HG02973 (cell line): ENCODE results near the gene DOK3.

Source experiments
- ATAC-seq: cut with Tn5 transposase; IDR thresholded peaks from one replicate; pipeline ENCODE4 v1.9.1; 2021; ENCODE audit warnings: moderate library complexity; ENCODE audit not compliant: unreplicated experiment

Gene DOK3

GRCh38 chr5:177484902-177485549 lies 24.6 kb downstream of the DOK3 start:
- ATAC-seq: no peak

GRCh38 chr5:177483994-177484901 lies 25.4 kb downstream of the DOK3 start:
- ATAC-seq: no peak

- ATAC-seq: no peak
Measured at GRCh38 chr5:177483042-177483441, 26.6 kb downstream of the DOK3 start.

- no peak for ATAC-seq
Measured at GRCh38 chr5:177482359-177482795, 27.2 kb downstream of the DOK3 start.

- no peak for ATAC-seq
Measured at GRCh38 chr5:177479774-177480173, 29.9 kb downstream of the DOK3 start.

GRCh38 chr5:177478711-177479646 lies 30.6 kb downstream of the DOK3 start:
- ATAC-seq: no peak

GRCh38 chr5:177477701-177478477 lies 31.7 kb downstream of the DOK3 start:
- ATAC-seq: no peak

- ATAC-seq: no peak
Measured at GRCh38 chr5:177476531-177477233, 32.9 kb downstream of the DOK3 start.

GRCh38 chr5:177475563-177476427 lies 33.8 kb downstream of the DOK3 start:
- no peak for ATAC-seq

- ATAC-seq: no peak
Measured at GRCh38 chr5:177474846-177475562, 34.6 kb downstream of the DOK3 start.

- no peak for ATAC-seq
Measured at GRCh38 chr5:177474002-177474476, 35.6 kb downstream of the DOK3 start.

GRCh38 chr5:177473443-177474001 lies 36.1 kb downstream of the DOK3 start, which contains the start of gene DBN1:
Gene DBN1, minus strand, starts transcription at chr5:177473634. Its CDS starts 113 bp downstream, at chr5:177473521.
- ATAC-seq: peak; percentile 33

- peak; percentile 46 for ATAC-seq
Measured at GRCh38 chr5:177472460-177473442, 36.9 kb downstream of the DOK3 start.

- ATAC-seq: no peak
Measured at GRCh38 chr5:177471610-177472356, 37.8 kb downstream of the DOK3 start.

- no peak for ATAC-seq
Measured at GRCh38 chr5:177470759-177471536, 38.7 kb downstream of the DOK3 start.
